ENCODE data around the gene DPH5. TPM values are rescaled to one million over a fixed set of nuclear protein-coding genes. Genes with fewer than 3 reads are reported as not detected.
A peak's percentile ranks its signal among the peaks of the same experiment; 100 is the strongest.
"Not testable (repeated sequence)": the region's sequence is repeated elsewhere in the genome, so short reads cannot be mapped to it uniquely, and the experiment has no call there.

The DPH5 gene
- total and polyA plus RNA-seq, 2 experiments from 2014 or later, result 35.8 to 39.2 TPM

DNA sequence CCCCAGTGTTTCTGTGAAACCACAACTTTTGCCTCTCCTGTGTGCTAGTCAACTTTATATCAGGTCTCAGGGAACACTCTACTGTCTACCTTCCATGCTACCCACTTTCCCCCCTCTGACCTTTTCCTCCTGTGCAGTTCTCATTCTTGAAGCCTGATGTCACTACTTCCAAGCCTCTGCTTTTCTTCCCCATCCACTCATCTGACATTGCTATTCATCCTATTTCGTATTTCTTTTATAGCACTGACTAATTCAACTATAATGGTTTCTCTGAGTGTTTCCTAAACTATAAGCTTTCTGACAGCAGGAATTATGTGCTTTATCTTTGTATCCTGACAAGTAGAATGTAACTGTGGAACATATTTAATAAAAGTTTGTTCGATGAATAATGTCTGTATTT lies 18.2 kb upstream of the DPH5 start:
- Histone ChIP-seq H3K4me3 (no peak overlapping the region), H3K27me3 (no peaks in the 10 kb centered on the region), H3K4me1 (ENCODE audit: low read depth) (peaks cover 7% of the 10 kb centered on the region), H3K27ac (peak overlapping the region; percentile 36), H3K9me3 (ENCODE audit: low read depth) (no peaks in the 10 kb centered on the region), H3K36me3 (no peaks in the 10 kb centered on the region)
- TF ChIP-seq, protein P1, sequence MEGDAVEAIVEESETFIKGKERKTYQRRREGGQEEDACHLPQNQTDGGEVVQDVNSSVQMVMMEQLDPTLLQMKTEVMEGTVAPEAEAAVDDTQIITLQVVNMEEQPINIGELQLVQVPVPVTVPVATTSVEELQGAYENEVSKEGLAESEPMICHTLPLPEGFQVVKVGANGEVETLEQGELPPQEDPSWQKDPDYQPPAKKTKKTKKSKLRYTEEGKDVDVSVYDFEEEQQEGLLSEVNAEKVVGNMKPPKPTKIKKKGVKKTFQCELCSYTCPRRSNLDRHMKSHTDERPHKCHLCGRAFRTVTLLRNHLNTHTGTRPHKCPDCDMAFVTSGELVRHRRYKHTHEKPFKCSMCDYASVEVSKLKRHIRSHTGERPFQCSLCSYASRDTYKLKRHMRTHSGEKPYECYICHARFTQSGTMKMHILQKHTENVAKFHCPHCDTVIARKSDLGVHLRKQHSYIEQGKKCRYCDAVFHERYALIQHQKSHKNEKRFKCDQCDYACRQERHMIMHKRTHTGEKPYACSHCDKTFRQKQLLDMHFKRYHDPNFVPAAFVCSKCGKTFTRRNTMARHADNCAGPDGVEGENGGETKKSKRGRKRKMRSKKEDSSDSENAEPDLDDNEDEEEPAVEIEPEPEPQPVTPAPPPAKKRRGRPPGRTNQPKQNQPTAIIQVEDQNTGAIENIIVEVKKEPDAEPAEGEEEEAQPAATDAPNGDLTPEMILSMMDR (IDR thresholded peaks at IDR 0.05; ENCODE audit: low read depth, low read length), result peak; percentile 11
- DNase-seq (ENCODE audit: low read depth in 1 of 2, low spot score in 1 of 2), result peak; percentile 19 to 28

DNA sequence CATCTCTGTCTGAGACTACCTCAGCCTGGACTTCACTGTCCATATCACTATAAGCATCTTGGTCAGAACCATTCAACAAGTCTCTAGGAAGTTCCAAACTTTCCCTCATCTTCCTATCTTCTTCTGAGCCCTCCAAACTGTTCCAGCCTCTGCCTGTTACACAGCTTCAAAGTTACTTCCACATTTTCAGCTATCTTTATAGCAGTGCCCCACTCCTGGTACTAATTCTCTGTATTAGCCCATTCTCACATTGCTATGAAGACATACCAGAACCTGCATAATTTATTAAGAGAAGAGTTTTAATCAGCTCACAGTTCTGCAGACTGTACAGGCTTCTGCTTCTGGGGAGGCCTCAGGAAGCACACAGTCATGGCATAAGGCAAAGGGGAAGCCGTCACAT lies 15.7 kb upstream of the DPH5 start:
- H3K4me3 ChIP-seq, result no peak overlapping the region
- peaks cover 7% of the 10 kb centered on the region for H3K4me1 ChIP-seq (ENCODE audit: low read depth)
- H3K27me3 ChIP-seq, result no peaks in the 10 kb centered on the region
- H3K9me3 ChIP-seq (ENCODE audit: low read depth), result no peaks in the 10 kb centered on the region
- no peak overlapping the region for H3K27ac ChIP-seq
- TF ChIP-seq, protein P1 (IDR thresholded peaks at IDR 0.05; ENCODE audit: low read depth, low read length), result no peak
- DNase-seq (ENCODE audit: low read depth in 1 of 2, low spot score in 1 of 2), result no peak
- H3K36me3 ChIP-seq, result no peaks in the 10 kb centered on the region

DNA sequence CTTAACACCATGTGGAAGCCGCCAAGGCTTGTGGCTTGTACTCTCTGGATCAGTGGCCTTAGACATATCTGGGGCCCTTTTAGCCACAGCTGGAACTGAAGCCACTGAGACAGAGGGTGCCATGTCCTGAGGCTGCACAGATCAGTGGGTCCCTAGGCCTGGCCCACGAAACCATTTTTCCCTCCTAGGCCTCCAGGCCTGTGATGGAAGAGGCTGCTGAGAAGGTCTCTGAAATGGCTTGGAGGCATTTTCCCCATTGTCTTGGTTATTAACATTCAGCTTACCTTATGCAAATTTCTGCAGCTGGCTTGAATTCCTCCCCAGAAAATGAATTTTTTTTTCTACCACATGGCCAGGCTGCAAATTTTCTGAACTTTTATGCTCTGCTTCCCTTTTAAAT lies 15.1 kb upstream of the DPH5 start:
- H3K36me3 ChIP-seq, result no peaks in the 10 kb centered on the region
- no peaks in the 10 kb centered on the region for H3K9me3 ChIP-seq (ENCODE audit: low read depth)
- no peaks in the 10 kb centered on the region for H3K27me3 ChIP-seq
- peaks cover 7% of the 10 kb centered on the region for H3K4me1 ChIP-seq (ENCODE audit: low read depth)
- DNase-seq (ENCODE audit: low read depth in 1 of 2, low spot score in 1 of 2), result no peak
- TF ChIP-seq, protein P1 (IDR thresholded peaks at IDR 0.05; ENCODE audit: low read depth, low read length), result no peak
- H3K4me3 ChIP-seq, result no peak overlapping the region
- H3K27ac ChIP-seq, result no peak overlapping the region

DNA sequence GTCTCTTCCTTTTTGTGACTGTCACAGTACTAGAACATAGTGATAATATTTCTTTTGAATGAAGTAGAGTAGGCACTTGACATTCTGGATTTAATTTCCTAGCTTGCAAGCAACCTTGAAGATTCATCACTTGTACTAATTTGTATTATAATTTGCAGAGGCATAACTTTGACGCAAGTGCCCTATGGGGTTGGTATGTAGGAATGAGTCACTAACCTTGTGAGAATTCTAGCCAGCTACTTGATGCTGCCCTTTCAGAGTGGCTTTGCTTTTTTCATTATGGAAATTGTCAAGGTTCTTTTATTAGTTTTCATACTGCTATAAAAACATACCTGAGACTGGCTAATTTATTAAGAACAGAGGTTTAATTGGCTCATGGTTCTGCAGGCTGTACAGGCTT lies 13.7 kb upstream of the DPH5 start:
- Histone ChIP-seq H3K27ac (no peak overlapping the region), H3K27me3 (no peaks in the 10 kb centered on the region), H3K9me3 (ENCODE audit: low read depth) (no peaks in the 10 kb centered on the region), H3K4me3 (no peak overlapping the region), H3K36me3 (no peaks in the 10 kb centered on the region), H3K4me1 (ENCODE audit: low read depth) (peaks cover 7% of the 10 kb centered on the region)
- DNase-seq (ENCODE audit: low read depth in 1 of 2, low spot score in 1 of 2), result no peak
- TF ChIP-seq, protein P1 (IDR thresholded peaks at IDR 0.05; ENCODE audit: low read depth, low read length), result no peak

DNA sequence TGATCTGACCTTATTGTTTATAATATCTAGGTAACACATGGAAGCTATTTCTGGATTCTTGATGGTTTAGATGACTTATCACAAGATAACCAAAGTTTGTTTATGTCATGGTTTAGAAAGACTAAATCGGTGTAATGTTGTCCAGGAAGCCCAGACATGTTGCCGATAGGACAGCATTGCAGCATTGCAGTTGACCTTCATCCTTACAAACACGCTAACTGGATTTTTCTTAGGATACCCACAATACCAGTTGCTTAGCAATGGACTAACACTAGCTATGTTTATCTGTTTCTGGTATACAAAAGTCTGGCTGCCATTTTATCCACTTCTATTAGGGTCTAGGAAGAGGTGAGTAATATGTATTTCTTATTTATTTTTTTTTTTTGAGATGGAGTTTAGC lies 11.7 kb upstream of the DPH5 start:
- Histone ChIP-seq H3K4me1 (ENCODE audit: low read depth) (no peaks in the 10 kb centered on the region), H3K36me3 (no peaks in the 10 kb centered on the region), H3K27ac (no peak overlapping the region), H3K9me3 (ENCODE audit: low read depth) (no peaks in the 10 kb centered on the region), H3K4me3 (no peak overlapping the region), H3K27me3 (no peaks in the 10 kb centered on the region)
- TF ChIP-seq, protein P1 (IDR thresholded peaks at IDR 0.05; ENCODE audit: low read depth, low read length), result no peak
- DNase-seq (ENCODE audit: low read depth in 1 of 2, low spot score in 1 of 2), result no peak

DNA sequence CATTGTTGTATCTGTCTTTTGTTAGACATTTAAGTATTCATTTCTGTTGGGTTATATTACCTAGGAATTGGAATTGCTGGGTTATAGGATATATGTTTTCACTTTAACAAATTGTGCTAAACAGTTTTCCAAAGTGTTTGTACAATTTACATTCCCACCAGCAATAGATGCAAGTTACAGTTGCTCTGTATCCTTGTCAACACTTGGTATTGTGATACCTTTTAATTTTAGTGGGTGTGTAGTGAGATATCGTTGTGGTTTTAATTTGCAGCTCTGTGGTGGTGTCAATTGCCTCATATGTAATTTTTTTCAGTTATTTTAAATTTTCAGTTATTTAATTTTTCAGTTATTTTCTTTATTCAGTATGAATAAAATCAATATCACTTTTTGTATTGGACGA lies 7.4 kb upstream of the DPH5 start:
- TF ChIP-seq, protein P1 (IDR thresholded peaks at IDR 0.05; ENCODE audit: low read depth, low read length), result no peak
- Histone ChIP-seq H3K4me3 (no peak overlapping the region), H3K4me1 (ENCODE audit: low read depth) (no peaks in the 10 kb centered on the region), H3K27ac (no peak overlapping the region), H3K36me3 (no peaks in the 10 kb centered on the region), H3K9me3 (ENCODE audit: low read depth) (no peaks in the 10 kb centered on the region), H3K27me3 (no peaks in the 10 kb centered on the region)
- DNase-seq (ENCODE audit: low read depth in 1 of 2, low spot score in 1 of 2), result no peak

DNA sequence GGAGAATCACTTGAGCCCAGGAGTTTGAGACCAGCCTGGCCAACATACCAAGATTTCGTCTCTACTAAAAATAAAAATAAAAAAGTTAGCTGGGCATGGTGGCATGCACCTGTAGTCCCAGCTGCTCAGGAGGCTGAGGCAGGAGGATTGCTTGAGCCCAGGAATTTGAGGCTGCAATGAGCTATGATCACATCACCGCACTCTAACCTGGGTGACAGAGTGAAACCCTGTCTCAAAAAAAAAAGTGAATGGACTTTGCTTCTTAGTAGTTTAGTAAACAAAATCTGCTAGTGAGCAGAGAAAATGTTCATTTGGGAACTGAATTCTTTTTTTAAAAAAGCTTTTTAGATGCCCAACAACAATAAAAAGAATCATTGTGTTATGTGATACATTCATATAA lies 6.5 kb upstream of the DPH5 start:
- not testable (repeated sequence) for H3K36me3 ChIP-seq; H3K27me3 ChIP-seq; H3K27ac ChIP-seq; H3K4me3 ChIP-seq; H3K4me1 ChIP-seq (ENCODE audit: low read depth); DNase-seq (ENCODE audit: low read depth in 1 of 2, low spot score in 1 of 2); H3K9me3 ChIP-seq (ENCODE audit: low read depth)

Measured in cardiac muscle cell (in vitro differentiated cells and primary cell).